GM20000 (cell line): ENCODE results near the gene NOTCH2.

ENCODE experiments used
- DNase-seq: peaks from one replicate; pipeline ENCODE4 v3.0.0; 2012; ENCODE audit warnings: low spot score
- TF ChIP-seq, protein P1 (sequence below): IDR thresholded peaks from 2 replicates; pipeline ENCODE4 v1.5.1; 2012; ENCODE audit warnings: mild to moderate bottlenecking, control low read depth; ENCODE audit errors: extremely low read depth, missing control alignments

Gene NOTCH2

DNA sequence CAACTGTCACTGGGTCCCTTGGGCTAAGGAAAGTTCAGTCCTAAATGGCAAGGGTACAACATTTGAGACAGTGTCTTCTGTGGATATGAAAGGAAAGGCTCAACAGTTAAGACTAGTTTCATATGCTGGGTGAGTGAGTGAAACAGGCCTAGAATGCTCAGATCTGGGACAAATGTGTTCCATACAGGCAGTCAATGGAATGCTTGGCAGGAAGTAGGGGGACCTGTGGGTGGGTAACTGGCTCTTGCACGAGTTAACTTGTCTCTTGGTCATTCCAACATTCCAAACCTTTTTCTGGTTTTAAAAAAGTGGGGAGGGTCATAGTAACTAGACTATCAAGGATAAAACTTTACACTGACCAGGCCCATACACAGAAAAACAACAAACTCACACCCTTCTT, 155.4 kb downstream of the NOTCH2 start:
- TF ChIP-seq, protein P1, sequence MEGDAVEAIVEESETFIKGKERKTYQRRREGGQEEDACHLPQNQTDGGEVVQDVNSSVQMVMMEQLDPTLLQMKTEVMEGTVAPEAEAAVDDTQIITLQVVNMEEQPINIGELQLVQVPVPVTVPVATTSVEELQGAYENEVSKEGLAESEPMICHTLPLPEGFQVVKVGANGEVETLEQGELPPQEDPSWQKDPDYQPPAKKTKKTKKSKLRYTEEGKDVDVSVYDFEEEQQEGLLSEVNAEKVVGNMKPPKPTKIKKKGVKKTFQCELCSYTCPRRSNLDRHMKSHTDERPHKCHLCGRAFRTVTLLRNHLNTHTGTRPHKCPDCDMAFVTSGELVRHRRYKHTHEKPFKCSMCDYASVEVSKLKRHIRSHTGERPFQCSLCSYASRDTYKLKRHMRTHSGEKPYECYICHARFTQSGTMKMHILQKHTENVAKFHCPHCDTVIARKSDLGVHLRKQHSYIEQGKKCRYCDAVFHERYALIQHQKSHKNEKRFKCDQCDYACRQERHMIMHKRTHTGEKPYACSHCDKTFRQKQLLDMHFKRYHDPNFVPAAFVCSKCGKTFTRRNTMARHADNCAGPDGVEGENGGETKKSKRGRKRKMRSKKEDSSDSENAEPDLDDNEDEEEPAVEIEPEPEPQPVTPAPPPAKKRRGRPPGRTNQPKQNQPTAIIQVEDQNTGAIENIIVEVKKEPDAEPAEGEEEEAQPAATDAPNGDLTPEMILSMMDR: no peak
- no peak for DNase-seq

DNA sequence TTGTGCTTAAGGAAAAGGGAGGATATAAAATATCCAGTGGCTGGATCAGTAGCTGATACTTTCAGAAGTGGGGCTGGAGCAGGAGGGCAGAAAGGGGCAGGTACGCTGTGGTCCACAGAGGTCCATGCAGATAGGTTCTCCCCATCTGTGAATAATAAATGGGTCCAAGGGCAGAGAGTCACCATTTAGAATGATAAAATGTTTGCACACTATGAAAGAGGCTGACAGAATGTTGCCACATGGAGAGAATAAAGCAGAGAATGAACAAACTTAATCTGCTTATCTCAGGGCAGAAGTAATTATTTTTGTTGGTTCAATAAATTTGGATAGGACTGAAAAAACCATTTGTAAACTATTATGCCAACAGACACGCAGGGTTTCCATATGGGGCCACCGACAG, 156.5 kb downstream of the NOTCH2 start:
- DNase-seq: no peak

DNA sequence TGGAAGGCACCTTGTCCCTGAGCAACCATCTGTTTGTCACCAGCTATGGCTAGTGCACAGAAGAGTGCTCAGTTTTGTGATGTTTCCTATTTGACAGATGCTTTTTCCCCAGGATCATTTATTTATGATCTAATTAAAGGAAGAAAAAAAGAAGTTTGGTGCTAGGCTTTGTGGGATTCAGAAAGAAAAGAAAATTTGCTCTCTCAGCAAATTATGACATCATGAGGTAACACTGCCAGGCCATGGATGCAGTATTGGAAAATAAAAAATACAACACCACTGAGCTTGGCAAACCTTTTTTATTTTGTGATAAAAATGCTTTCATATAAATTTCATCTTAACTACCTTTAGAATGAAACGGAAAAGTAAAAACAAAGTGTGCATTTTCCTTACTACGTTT, 157.7 kb downstream of the NOTCH2 start:
- TF ChIP-seq, protein P1: no peak

More for the DNA sequence above, 156.5 kb downstream of the NOTCH2 start:
- TF ChIP-seq, protein P1: no peak

DNA sequence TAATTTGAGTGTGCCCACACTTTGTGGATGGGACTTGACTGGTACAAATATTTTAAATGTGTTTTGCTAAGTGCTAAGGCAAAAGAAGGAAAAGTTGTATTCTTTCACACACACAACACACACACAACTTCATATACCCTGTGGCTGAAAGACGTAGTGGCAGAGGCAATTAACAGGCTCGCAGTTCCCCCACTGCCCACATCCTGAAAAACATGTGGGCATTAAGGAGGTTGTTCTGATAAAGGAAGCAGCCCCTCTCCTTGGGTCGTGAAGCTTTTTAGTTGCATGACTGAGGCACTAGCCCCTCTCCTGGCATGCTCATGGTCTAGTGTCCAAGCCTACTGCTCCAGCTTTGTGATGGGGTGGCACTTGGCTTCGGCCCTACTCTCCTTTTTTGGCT, 158.8 kb downstream of the NOTCH2 start:
- TF ChIP-seq, protein P1: no peak
- no peak for DNase-seq

More for the DNA sequence above, 157.7 kb downstream of the NOTCH2 start:
- DNase-seq: no peak

DNA sequence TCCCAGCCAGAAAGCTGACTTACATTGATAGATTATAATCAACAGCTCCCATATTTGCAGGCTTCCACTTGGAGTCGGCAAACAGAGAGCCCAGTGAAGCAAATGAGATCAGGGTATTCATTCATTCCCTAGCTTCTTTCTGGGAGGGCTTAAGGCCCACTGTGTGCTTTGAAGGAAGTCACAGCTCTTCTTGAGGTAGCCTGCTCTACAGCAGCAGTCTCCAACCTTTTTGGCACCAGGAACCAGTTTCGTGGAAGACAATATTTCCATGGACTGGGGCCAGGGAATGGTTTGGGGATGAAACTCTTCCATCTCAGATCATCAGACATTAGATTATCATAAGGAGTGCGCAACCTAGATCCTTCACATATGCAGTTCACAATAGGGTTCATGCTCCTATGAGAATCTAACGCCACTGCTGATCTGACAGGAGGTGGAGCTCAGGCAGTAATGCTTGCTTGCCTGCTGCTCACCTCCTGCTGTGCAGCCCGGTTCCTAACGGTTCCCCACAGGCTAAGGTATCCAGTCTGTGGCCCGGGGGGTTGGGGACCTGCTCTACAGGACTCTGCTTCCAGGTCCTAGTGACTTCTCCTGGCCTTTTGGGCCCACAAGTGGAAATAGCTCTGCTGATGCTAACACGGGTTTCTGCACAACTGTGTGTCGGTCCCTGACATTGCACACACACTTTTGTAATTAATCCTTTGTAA, 159.4 kb downstream of the NOTCH2 start:
- TF ChIP-seq, protein P1: no peak
- DNase-seq: no peak

DNA sequence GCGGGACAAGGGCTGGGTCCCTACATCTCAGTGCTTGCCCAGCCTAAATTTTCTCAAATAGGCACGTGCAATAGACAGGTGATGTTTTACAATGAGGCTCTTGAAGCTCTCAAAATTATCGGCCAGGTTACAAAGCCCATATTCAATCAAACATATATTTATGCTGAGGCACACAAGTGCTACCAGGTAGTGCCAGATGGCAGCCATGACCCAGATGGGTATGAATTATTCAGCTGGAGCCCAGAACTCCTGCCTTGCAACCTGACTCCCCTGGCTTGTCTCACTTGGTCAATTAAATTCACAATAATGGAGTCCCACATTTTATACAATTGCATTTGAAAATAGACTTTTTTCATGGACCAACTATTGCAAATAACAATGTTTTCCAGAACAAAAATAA, 160.8 kb downstream of the NOTCH2 start:
- TF ChIP-seq, protein P1: no peak
- DNase-seq: no peak

DNA sequence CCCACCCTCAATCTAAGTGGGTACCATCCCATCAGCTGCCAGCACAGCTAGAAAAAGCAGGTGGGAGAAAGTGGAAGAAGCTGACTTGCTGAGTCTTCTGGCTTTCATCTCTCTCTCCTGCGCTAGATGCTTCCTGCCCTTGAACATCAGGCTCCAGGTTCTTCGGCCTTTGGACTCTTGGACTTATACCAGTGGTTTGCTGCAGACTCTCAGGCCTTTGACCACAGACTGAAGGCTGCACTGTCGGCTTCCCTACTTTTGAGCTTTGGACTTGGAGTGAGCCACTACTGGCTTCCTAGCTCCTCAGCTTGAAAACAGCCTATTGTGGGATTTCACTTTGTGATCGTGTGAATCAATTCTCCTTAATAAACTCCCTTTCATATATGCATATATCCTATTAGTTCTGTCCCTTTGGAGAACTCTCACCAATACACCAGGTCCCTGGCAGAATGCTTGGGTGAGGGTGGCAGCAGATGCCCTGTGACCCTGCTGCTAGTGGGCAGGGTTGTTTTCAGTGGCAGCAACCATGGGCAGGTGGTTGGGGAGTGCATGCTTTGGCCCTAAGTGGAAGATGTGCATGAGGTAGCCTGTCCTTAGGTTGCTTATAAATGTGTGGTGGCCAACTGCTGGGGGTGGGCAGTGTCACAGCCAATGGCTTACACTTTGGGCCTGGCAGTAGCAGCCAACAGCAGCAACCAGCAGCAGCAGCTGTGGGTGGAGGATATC, 162.4 kb downstream of the NOTCH2 start:
- no peak for DNase-seq
- TF ChIP-seq, protein P1: no peak
